GM12891 (cell line): ENCODE measurements around the gene SLC22A12.

Experiments
- POLR2A ChIP-seq: IDR thresholded peaks from 2 replicates; pipeline ENCODE4 v1.6.1; 2011; ENCODE audit warnings: low read depth, low read length, control low read depth
- POLR2AphosphoS5 ChIP-seq: IDR thresholded peaks from 2 replicates; pipeline ENCODE4 v1.6.1; 2011; ENCODE audit warnings: low read depth, low read length, control low read depth
- POU2F2 ChIP-seq: IDR thresholded peaks from 2 replicates; pipeline ENCODE4 v1.6.1; 2011; ENCODE audit warnings: low read depth, mild to moderate bottlenecking, control low read depth, low read length, moderate library complexity
- TAF1 ChIP-seq: IDR thresholded peaks from 2 replicates; pipeline ENCODE4 v1.6.1; 2011; ENCODE audit warnings: low read depth, low read length, control low read depth

DNA sequence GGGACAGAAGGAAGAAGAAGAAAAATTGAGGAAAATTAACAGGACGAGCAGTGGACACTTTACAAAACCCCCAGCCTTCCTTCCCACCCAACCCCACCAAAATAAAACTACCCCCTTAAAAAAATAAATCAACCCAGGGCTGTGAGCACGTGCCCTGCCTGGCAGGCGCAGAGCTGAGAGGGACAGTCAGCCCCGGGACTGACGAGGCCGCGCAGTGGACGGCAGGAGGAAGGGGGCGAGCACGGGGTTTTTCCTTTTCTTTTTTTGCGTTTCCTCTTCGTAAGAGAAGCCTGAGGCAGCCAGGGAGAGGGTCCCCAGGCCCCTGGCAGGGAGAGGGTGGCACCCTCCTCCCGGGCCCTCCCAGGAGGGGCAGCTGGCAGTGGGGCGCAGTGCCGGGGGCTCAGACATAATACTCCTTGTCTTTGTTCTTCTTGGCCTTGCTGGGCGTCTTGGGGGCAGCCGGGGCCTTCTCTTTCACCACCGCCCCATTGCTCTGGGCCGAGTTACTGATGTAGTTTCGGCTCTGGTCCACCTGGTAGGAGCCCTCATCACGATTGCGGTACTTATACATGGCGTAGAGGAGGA lies 15.9 kb downstream of the SLC22A12 start:
- TF ChIP-seq POU2F2: no peak
- TF ChIP-seq POLR2A: no peak
- no peak for TF ChIP-seq TAF1
- TF ChIP-seq POLR2AphosphoS5: no peak
